ENCODE results near the gene MOXD1.

The MOXD1 gene

DNA sequence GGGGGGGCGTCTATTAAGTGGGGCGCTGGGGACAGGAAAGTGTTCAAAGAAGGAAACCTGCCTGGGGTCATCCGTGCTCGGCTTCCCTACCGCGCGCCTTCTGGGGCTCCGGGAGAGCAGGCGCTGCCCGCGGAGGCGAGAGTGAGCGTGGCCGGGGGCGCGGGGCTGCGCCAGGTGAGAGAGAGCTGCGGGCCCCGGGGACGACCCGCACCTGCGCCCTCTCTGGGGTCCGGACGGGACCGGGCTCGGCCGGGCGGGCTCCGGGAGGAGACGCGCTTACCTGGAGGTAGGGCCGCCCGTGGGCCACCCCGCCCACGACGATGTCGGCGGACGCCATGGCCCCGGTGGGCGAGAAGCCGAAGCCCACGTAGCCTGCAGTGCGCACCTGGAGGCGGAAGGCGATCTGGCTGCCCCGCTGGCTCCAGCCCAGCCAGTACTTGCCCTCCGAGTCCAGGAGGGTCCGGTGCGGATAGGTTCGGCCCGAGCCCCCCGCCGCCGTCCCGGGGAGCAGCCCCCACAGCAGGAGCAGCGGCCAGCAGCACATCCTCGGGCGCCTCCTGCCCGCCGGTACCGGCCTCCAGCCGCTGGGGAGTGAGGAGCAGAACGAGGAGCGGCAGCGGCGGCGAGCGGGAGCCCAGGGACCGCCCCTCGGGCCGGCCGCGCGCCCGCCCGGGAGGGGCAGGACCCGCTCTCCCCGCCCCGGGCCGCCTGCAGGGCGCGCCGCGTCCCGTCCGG, at the start of gene MOXD1:
Gene MOXD1 (minus strand): TSS at position 593 of the 735 bp plus-strand sequence. CDS start 49 bp downstream, at position 544.
- peak; percentile 51 for DNase-seq (ENCODE audit: low read depth)
- peak within 1 kb of the TSS; percentile 76 for H3K4me3 ChIP-seq (ENCODE audit: low read depth, low read length)
- TF ChIP-seq, protein P1, sequence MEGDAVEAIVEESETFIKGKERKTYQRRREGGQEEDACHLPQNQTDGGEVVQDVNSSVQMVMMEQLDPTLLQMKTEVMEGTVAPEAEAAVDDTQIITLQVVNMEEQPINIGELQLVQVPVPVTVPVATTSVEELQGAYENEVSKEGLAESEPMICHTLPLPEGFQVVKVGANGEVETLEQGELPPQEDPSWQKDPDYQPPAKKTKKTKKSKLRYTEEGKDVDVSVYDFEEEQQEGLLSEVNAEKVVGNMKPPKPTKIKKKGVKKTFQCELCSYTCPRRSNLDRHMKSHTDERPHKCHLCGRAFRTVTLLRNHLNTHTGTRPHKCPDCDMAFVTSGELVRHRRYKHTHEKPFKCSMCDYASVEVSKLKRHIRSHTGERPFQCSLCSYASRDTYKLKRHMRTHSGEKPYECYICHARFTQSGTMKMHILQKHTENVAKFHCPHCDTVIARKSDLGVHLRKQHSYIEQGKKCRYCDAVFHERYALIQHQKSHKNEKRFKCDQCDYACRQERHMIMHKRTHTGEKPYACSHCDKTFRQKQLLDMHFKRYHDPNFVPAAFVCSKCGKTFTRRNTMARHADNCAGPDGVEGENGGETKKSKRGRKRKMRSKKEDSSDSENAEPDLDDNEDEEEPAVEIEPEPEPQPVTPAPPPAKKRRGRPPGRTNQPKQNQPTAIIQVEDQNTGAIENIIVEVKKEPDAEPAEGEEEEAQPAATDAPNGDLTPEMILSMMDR (IDR thresholded peaks at IDR 0.05; ENCODE audit: insufficient read depth, low read depth, low read length, missing control alignments) = no peak

DNA sequence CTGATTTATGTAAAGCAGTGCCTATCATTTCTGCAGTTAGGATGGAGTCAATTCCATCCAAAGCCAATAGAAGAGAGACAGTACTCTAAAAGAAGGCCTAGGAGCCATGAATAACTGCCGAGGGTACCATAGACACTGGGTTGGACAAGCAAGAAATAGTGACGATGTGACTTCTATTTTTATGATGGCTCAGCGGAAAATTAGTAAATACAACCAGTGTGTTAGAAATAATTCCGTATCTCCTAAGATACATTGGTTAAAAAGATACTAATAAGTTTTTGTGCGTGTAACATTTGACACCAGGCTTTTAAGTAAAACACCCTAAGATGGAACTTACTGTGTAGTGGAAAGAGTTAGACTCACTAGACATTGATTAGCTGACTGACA, 45.6 kb upstream of the MOXD1 start:
- TF ChIP-seq, protein P1 (IDR thresholded peaks at IDR 0.05; ENCODE audit: insufficient read depth, low read depth, low read length, missing control alignments) = no peak
- H3K4me3 ChIP-seq (ENCODE audit: low read depth, low read length) = no peak overlapping the region
- DNase-seq (ENCODE audit: low read depth) = no peak

DNA sequence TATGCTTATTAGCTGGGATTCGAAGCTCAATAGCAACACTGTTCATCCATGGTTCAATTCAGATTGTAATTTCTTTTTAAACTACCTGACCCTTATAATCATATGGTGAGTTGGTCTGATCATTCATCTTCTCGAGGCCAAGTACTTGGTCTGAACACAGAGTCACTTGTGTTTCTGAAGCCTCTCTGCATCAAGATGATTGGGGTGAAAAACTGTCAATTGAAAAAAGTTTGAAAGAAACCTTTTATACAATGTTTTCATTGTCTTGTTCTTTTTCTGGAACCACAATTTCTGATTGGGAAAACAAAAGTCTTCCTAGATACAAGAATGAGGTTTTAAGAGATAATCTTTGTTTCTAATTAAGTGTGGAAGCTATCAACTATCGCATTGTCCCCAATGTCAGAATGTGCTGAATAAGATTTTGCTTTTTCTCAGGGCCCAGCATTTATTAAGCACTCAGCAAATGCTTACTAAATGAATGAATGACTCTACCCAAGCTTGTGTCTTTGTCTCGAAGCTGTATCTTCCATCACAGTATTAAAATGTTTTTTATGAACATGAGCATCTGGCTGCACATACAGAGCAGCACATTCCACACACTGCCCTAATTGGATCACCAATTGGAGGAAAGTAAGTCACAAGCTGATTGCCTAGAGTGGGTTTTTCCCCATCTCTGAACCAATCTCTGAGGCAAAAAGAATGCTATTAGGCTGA, 45.0 kb upstream of the MOXD1 start:
- TF ChIP-seq, protein P1 (IDR thresholded peaks at IDR 0.05; ENCODE audit: insufficient read depth, low read depth, low read length, missing control alignments) = no peak
- no peak overlapping the region for H3K4me3 ChIP-seq (ENCODE audit: low read depth, low read length)
- no peak for DNase-seq (ENCODE audit: low read depth)

DNA sequence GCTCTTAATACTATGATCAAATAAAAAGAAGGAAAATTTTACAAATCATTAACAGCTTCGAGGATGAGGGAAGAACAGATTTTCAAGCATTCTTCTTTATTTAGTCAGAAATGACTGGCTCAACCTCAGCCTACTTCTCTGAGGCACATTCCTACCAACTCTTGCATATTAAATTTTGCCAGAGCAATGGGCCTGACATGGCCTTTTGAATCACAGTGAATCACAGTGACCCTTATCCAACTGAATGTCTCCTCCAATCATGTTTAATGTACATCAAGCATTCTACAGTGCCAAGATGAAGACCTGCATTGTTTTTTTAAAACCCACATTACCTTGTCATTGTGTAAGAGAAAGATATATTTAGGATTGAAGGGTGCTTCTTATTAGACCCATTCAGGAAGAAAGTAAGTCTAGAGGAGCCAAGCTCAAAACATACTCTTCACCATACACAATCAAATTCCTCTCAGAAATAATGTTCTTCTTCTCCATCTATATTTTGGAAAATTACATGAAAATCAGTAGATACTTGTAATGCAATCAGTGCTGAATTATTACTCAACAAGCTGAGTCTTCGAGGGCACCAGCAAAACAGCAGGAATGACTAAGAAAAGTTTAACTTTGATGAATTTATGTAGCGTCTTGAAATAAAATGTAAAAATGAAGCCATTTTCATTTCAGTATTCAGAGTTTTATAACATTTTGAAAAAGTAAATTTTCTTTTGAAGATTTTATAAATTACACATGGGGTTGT, 44.1 kb upstream of the MOXD1 start:
- TF ChIP-seq, protein P1 (IDR thresholded peaks at IDR 0.05; ENCODE audit: insufficient read depth, low read depth, low read length, missing control alignments) = no peak
- no peak overlapping the region for H3K4me3 ChIP-seq (ENCODE audit: low read depth, low read length)
- no peak for DNase-seq (ENCODE audit: low read depth)

DNA sequence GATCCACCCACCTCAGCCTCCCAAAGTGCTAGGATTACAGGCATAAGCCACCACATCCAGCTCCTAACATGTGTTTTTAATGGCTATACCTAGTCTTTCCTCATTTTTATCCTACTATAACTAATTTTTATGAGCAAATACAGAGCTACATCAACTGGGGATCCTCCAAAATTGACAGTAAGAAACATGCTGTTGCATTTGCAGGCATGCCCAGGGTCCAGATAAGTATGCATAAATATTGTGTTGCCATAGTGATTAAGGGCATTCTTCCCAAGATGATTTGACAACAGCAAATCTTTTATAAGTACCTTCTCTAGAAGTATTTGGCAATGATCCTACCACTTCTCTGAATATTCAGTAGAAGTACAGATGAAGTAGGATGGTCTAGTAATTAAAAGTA, 41.9 kb upstream of the MOXD1 start:
- TF ChIP-seq, protein P1 (IDR thresholded peaks at IDR 0.05; ENCODE audit: insufficient read depth, low read depth, low read length, missing control alignments) = no peak
- DNase-seq (ENCODE audit: low read depth) = no peak

DNA sequence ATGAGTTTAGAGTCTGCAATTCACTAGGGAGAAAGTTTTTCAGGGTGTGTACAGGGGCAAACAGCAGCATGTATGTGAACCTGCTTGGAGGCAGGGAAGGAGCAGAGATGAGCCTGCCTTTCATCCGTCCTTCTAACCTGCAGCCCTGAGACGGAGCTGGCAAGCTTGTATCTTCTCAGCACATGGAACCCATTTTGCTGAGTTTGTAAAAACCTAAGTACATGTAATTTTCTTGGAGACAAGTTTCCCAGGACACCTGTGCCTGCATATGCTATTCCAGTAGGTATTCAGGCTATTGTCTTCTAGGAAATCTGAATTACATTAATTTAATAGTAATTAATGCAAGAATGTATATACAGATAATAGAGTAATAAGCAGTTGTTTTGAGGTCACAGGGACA, 28.8 kb upstream of the MOXD1 start:
- H3K4me3 ChIP-seq (ENCODE audit: low read depth, low read length) = no peak overlapping the region
- DNase-seq (ENCODE audit: low read depth) = no peak
- TF ChIP-seq, protein P1 (IDR thresholded peaks at IDR 0.05; ENCODE audit: insufficient read depth, low read depth, low read length, missing control alignments) = no peak

More for the DNA sequence above, 41.9 kb upstream of the MOXD1 start:
- no peak overlapping the region for H3K4me3 ChIP-seq (ENCODE audit: low read depth, low read length)

Data from GM12865 (cell line).